Peyer's patch (tissue), 4 donors: ENCODE data around the gene D2HGDH.
A peak's percentile ranks its signal among the peaks of the same experiment; 100 is the strongest.

ENCODE experiments used
- POLR2A ChIP-seq, 2 donors: fragments of 450-650 bp; IDR thresholded peaks; one replicate each; pipeline ENCODE4 v1.5.1; 2017; ENCODE audit warnings: antibody characterized with exemption in 2 of 2, mild to moderate bottlenecking in 2 of 2, moderate library complexity in 2 of 2
- TF ChIP-seq, protein P1 (sequence below), 6 experiments: fragments of 450-650 bp in 4 of 6; fragments of 200-600 bp in 2 of 6; sonication (generic) in 1 of 6; IDR thresholded peaks; one replicate each; pipeline ENCODE4 v1.5.1; 2017 to 2019; ENCODE audit warnings: antibody characterized with exemption in 6 of 6, mild to moderate bottlenecking in 3 of 6, moderate library complexity in 1 of 6

DNA sequence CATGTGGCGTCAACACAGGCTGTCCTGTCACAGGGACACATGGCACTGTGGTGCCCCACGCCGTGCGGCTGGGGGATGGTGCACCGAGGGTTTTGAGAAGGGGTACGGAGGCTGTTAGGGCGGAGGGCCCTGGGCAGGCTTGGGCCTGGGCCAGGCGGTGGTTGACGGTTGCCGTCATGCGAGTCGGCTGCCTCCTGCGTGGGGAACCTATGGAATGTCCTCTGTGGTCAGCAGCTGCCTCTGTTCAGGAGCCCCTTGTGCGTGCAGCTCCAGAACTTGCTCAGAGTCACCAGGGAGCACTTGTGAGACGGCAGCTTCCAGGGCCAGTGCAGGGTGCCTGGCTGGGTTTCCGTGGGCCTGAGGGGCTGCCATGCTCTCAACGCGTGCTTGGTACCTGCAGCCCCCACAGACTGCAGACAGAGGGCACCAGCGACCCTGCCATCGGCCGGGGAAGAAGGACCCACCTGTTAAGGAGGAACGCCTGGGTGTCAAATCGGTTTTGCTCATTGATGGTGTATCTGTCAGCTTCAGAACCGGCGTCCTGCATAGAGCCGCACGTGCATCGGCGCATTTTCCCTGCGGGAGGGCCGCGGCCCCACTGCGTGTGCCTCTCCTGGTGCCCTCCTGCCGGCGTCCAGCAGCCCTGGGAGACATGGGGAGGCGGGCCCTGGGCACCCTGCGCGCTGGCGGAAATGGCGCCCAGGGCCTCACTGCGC lies 10.0 kb upstream of the D2HGDH start:
- TF ChIP-seq POLR2A (IDR thresholded peaks at IDR 0.05): no peak
- TF ChIP-seq, protein P1, sequence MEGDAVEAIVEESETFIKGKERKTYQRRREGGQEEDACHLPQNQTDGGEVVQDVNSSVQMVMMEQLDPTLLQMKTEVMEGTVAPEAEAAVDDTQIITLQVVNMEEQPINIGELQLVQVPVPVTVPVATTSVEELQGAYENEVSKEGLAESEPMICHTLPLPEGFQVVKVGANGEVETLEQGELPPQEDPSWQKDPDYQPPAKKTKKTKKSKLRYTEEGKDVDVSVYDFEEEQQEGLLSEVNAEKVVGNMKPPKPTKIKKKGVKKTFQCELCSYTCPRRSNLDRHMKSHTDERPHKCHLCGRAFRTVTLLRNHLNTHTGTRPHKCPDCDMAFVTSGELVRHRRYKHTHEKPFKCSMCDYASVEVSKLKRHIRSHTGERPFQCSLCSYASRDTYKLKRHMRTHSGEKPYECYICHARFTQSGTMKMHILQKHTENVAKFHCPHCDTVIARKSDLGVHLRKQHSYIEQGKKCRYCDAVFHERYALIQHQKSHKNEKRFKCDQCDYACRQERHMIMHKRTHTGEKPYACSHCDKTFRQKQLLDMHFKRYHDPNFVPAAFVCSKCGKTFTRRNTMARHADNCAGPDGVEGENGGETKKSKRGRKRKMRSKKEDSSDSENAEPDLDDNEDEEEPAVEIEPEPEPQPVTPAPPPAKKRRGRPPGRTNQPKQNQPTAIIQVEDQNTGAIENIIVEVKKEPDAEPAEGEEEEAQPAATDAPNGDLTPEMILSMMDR (IDR thresholded peaks at IDR 0.05): peak in 1 of 6 experiments; percentile 13
